Placental epithelial cell (primary cell): ENCODE results near the gene ABI3BP. TPM values are rescaled to one million over a fixed set of nuclear protein-coding genes. Genes with fewer than 3 reads are reported as not detected.

Experiments used
- small RNA-seq: library from RNA; depleted of rRNA; stranded (forward); fragments of <200 nt; gene quantifications from one replicate; pipeline ENCODE3, GENCODE V24; 2012
- total RNA-seq: library from RNA; depleted of rRNA; stranded (reverse); fragments of >200 nt; gene quantifications from 2 replicates; pipeline ENCODE4 v1.2.3, GENCODE V29; 2012

ABI3BP gene, protein sequence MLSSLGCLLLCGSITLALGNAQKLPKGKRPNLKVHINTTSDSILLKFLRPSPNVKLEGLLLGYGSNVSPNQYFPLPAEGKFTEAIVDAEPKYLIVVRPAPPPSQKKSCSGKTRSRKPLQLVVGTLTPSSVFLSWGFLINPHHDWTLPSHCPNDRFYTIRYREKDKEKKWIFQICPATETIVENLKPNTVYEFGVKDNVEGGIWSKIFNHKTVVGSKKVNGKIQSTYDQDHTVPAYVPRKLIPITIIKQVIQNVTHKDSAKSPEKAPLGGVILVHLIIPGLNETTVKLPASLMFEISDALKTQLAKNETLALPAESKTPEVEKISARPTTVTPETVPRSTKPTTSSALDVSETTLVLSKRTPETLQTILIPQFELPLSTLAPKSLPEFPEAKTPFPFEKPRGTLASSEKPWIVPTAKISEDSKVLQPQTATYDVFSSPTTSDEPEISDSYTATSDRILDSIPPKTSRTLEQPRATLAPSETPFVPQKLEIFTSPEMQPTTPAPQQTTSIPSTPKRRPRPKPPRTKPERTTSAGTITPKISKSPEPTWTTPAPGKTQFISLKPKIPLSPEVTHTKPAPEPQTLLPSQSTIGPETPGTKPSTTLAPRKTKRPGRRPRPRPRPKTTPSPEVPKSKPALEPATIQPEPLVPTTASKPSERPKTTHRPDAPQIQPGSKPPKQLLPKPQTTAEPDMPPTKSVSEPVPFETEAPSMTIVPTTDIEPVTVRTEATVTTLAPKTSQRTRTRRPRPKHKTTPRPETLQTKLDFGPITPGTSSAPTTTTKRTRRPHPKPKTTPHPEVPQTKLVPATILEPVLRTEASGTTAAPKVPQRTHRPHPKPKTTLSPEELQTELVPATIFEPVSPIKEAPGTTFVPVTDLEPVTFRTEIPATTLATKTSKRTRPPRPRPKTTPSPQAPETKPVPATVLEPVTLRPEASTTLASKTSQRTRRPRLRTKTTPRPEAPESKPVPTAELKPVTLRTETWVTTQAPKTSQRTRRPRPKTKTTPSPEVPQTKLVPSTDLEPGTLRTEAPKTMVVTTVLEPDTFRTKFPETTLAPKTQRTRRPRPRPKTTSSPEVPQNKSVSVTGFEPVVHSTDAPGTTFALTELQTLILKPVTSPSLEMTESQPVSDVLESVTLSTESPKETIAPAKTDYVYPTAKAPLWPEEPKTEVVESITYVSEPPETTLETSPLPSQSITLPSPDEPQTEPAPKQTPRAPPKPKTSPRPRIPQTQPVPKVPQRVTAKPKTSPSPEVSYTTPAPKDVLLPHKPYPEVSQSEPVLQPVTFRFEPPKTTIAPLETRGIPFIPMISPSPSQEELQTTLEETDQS (N-terminal part only)
- total RNA-seq: 17.0 and 36.5 TPM in 2 replicates

DNA sequence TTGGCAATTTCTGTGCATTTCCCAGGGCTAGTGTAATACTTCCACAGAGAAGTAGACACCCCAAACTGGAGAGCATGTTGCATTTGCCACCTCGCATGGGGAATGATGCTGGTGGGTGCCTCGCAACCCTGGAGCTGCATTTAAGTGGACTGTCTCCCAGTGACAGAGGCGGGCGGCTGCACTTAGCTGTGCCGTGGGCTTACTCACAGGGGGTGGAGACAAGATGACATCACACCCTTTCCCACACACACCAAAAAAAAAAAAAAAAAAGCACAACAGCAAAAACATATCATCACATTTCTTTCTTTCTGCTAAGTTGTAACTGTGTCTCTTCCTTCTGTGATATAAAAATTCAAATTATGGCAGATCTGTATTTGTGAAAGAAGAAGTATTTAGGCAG is at the start of gene ABI3BP:
Gene ABI3BP (minus strand): TSS at position 113 of the 400 bp plus-strand sequence. CDS start 37 bp downstream, at position 76.

DNA sequence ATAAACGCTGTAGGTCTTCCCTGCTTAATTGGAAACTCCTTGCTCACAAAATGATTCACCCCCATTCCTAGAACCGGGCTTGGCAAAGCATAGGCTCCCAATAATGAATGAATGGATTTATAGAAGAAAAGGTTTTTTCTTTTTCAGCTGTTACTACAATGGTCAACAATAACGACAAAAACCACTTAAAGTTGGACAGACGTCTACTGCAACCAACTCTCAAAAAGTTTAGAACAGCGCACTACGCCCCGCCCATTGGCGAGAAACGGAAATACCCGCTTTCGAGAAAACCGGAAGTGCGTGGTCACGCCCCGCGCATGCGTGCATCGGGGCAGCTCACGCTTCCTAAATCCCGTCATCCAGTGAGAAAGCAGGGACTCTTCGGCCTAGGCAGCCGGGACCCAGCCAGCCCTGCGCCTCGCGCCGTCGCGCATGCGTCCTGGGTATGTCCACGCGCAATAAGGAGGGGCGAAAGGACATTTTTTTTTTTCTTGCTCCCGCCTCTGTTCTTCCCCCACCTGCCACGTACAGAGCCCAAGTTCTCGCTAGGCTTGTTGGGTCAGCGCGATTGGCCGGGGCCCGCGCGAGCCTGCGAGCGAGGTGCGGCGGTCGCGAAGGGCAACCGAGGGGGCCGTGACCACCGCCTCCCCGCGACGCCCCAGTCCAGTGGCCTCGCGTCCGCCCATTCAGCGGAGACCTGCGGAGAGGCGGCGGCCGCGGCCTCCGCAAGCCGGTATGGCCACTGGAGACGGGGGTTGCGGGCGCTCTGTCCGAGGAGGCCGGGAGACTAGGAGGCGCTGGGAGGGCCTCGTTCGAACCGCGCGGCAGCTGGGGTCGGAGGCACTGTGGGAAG is 284.0 kb downstream of the ABI3BP start, which contains the start of gene TFG:
Gene TFG (plus strand): TSS at position 506 of the 853 bp plus-strand sequence. CDS start 4,192 bp downstream, outside the sequence.

Small RNAs within 50 kb of the gene (small RNA-seq; reads per million reads assigned to genes)
- 0.09 reads per million for gene RNU6-865P
